Stomach (tissue), 4 donors: Measurements from ENCODE around the gene RBMS1.

Experiments
- CTCF ChIP-seq, 7 experiments: fragments of 450-650 bp in 4 of 7; fragments of 200-600 bp in 3 of 7; sonication (generic) in 3 of 7; IDR thresholded peaks; one replicate each; pipeline ENCODE4 v1.5.1; 2016 to 2019; ENCODE audit warnings: antibody characterized with exemption in 7 of 7, control low read depth in 2 of 7, mild to moderate bottlenecking in 1 of 7
- EP300 ChIP-seq: sonication (generic); formaldehyde crosslinking; IDR thresholded peaks from one replicate; pipeline ENCODE4 v1.6.1; 2017; ENCODE audit warnings: antibody characterized with exemption
- POLR2A ChIP-seq, 4 donors: fragments of 450-650 bp; IDR thresholded peaks; one replicate each; pipeline ENCODE4 v1.6.1; 2016; ENCODE audit warnings: antibody characterized with exemption in 4 of 4, control low read depth in 2 of 4, mild to moderate bottlenecking in 1 of 4, moderate library complexity in 1 of 4
- POLR2AphosphoS5 ChIP-seq, 3 donors: sonication (generic); formaldehyde crosslinking; IDR thresholded peaks; one replicate each; pipeline ENCODE4 v1.6.1; 2016; ENCODE audit warnings: antibody characterized with exemption in 3 of 3

GRCh38 chr2:160354677-160355076 lies 138.9 kb downstream of the RBMS1 start:
- TF ChIP-seq CTCF (IDR thresholded peaks at IDR 0.05) (no peak), POLR2A (IDR thresholded peaks at IDR 0.05) (no peak), POLR2AphosphoS5 (IDR thresholded peaks at IDR 0.05) (no peak), EP300 (no peak)
